Neutrophil (primary cell): Measurements from ENCODE around the gene FUT9.

Source experiments
- H3K27ac ChIP-seq: fragments of 200-600 bp; sonication (generic); 2 replicates; pipeline ENCODE4 v1.5.1; 2016; ENCODE audit warnings: mild to moderate bottlenecking, moderate library complexity
- H3K27me3 ChIP-seq: fragments of 200-600 bp; sonication (generic); 2 replicates; pipeline ENCODE4 v1.6.0; 2016; ENCODE audit warnings: mild to moderate bottlenecking
- H3K36me3 ChIP-seq: fragments of 200-600 bp; sonication (generic); 2 replicates; pipeline ENCODE4 v1.5.1; 2017
- H3K4me1 ChIP-seq, 2 experiments: fragments of 200-600 bp in 1 of 2; sonication (generic) in 1 of 2; 1 replicate in 1 of 2; 2 replicates in 1 of 2; pipeline versions ENCODE4 v1.5.1 to v1.6.1; 2013 to 2016; ENCODE audit warnings: low read depth in 1 of 2, low read length in 1 of 2, mild to moderate bottlenecking in 1 of 2, moderate library complexity in 1 of 2; ENCODE audit not compliant: control insufficient read depth in 1 of 2, insufficient read depth in 1 of 2
- H3K4me3 ChIP-seq, 2 experiments: fragments of 200-600 bp in 1 of 2; sonication (generic) in 1 of 2; 1 replicate in 1 of 2; 2 replicates in 1 of 2; pipeline ENCODE4 v1.5.1; 2013 to 2016; ENCODE audit warnings: low read depth in 1 of 2, low read length in 1 of 2, mild to moderate bottlenecking in 1 of 2, moderate library complexity in 1 of 2
- H3K9me3 ChIP-seq: fragments of 200-600 bp; sonication (generic); 2 replicates; pipeline ENCODE4 v1.5.1; 2016
- CTCF ChIP-seq: fragments of 200-600 bp; sonication (generic); IDR thresholded peaks from 2 replicates; pipeline ENCODE4 v1.5.1; 2016; ENCODE audit warnings: antibody characterized with exemption

FUT9 gene

GRCh38 chr6:96194675-96195074 is 178.9 kb downstream of the FUT9 start:
- Histone ChIP-seq H3K36me3 (no peaks in the 10 kb centered on the region), H3K4me1 (no peaks in the 10 kb centered on the region), H3K27me3 (no peaks in the 10 kb centered on the region), H3K9me3 (no peaks in the 10 kb centered on the region), H3K4me3 (no peak overlapping the region), H3K27ac (no peak overlapping the region)
- no peak for TF ChIP-seq CTCF

DNA sequence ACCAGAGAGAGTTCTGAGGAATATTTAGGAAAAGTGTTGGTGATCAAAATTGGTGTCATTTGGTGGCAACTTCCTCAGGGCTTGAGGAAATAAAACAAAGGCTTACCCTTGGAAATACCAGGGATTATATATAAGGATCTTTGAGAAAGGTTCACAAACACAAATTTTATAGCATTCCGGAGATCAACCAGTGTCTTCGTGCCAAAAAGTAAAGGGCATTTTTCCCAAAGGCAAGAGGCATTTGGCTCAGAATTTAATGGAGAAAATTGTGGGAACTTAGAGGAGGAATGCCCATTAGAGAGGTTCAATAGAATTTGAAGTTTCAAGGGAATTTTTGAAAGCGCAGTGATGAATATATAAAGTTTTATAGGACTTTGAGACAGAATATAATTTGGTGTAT is 179.5 kb downstream of the FUT9 start:
- no peaks in the 10 kb centered on the region for H3K9me3 ChIP-seq
- TF ChIP-seq CTCF, result no peak
- H3K36me3 ChIP-seq, result no peaks in the 10 kb centered on the region
- H3K4me3 ChIP-seq, result no peak overlapping the region
- H3K27ac ChIP-seq, result no peak overlapping the region
- no peaks in the 10 kb centered on the region for H3K27me3 ChIP-seq
- no peaks in the 10 kb centered on the region for H3K4me1 ChIP-seq

DNA sequence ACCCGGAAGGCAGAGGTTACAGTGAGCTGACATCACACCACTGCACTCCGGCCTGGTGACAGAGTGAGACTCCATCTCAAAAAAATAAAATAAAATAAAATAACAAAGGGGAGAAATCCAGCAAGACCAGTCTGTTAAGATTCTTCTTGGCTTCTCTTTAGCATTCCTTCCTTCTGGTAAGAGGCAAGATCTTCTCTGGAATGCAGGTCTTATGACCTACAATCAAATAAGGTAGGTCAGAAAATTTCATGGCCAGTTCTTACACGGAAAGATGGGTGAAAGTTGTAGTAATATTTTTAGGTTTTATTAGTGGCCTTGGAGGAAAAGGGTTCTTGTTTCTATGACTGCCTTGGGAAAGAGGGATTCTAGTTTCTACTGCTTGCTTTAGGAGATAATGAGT is 180.9 kb downstream of the FUT9 start:
- no peaks in the 10 kb centered on the region for H3K4me1 ChIP-seq
- H3K27ac ChIP-seq, result no peak overlapping the region
- no peaks in the 10 kb centered on the region for H3K9me3 ChIP-seq
- H3K36me3 ChIP-seq, result no peaks in the 10 kb centered on the region
- no peak for TF ChIP-seq CTCF
- H3K4me3 ChIP-seq, result no peak overlapping the region
- no peaks in the 10 kb centered on the region for H3K27me3 ChIP-seq

GRCh38 chr6:96197241-96197640 is 181.5 kb downstream of the FUT9 start:
- Histone ChIP-seq H3K27ac (no peak overlapping the region), H3K27me3 (no peaks in the 10 kb centered on the region), H3K4me1 (no peaks in the 10 kb centered on the region), H3K9me3 (no peaks in the 10 kb centered on the region), H3K4me3 (no peak overlapping the region), H3K36me3 (no peaks in the 10 kb centered on the region)
- no peak for TF ChIP-seq CTCF

GRCh38 chr6:96202571-96202970 is 186.8 kb downstream of the FUT9 start:
- no peaks in the 10 kb centered on the region for H3K27me3 ChIP-seq
- H3K27ac ChIP-seq, result no peak overlapping the region
- TF ChIP-seq CTCF, result no peak
- H3K9me3 ChIP-seq, result no peaks in the 10 kb centered on the region
- H3K4me1 ChIP-seq, result no peaks in the 10 kb centered on the region
- H3K36me3 ChIP-seq, result no peaks in the 10 kb centered on the region
- no peak overlapping the region for H3K4me3 ChIP-seq

DNA sequence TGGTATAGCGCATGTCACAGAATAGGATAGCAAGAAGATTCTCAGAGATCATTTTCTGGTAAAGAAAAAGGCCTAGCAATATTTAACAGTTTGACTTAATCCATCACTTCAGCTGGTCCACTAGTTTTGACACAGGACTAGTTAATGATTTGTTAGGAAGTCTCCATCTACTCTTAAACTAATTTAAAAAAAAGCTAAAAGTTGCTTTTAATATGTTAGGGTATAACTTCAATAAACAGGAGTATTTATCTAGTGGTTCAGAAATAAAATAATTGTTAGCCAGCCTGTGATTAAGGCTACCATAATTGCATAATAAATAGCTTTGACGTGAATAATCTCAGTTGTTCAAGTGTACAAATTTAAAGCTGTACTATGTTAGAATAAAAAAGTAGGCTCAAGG is 195.6 kb downstream of the FUT9 start:
- TF ChIP-seq CTCF, result no peak
- Histone ChIP-seq H3K36me3 (no peaks in the 10 kb centered on the region), H3K27ac (no peak overlapping the region), H3K4me1 (no peaks in the 10 kb centered on the region), H3K27me3 (no peaks in the 10 kb centered on the region), H3K9me3 (no peaks in the 10 kb centered on the region), H3K4me3 (no peak overlapping the region)
